ENCODE data around the gene SUPT16H.
A peak's percentile ranks its signal among the peaks of the same experiment; 100 is the strongest.

Gene SUPT16H

GRCh38 chr14:21382886-21383847 lies 652 bp downstream of the SUPT16H start (continued):
- TF ChIP-seq, protein P1, sequence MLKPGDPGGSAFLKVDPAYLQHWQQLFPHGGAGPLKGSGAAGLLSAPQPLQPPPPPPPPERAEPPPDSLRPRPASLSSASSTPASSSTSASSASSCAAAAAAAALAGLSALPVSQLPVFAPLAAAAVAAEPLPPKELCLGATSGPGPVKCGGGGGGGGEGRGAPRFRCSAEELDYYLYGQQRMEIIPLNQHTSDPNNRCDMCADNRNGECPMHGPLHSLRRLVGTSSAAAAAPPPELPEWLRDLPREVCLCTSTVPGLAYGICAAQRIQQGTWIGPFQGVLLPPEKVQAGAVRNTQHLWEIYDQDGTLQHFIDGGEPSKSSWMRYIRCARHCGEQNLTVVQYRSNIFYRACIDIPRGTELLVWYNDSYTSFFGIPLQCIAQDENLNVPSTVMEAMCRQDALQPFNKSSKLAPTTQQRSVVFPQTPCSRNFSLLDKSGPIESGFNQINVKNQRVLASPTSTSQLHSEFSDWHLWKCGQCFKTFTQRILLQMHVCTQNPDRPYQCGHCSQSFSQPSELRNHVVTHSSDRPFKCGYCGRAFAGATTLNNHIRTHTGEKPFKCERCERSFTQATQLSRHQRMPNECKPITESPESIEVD (tag by site-specific recombination; IDR thresholded peaks at IDR 0.05) = no peak
- TF ChIP-seq, protein P2, sequence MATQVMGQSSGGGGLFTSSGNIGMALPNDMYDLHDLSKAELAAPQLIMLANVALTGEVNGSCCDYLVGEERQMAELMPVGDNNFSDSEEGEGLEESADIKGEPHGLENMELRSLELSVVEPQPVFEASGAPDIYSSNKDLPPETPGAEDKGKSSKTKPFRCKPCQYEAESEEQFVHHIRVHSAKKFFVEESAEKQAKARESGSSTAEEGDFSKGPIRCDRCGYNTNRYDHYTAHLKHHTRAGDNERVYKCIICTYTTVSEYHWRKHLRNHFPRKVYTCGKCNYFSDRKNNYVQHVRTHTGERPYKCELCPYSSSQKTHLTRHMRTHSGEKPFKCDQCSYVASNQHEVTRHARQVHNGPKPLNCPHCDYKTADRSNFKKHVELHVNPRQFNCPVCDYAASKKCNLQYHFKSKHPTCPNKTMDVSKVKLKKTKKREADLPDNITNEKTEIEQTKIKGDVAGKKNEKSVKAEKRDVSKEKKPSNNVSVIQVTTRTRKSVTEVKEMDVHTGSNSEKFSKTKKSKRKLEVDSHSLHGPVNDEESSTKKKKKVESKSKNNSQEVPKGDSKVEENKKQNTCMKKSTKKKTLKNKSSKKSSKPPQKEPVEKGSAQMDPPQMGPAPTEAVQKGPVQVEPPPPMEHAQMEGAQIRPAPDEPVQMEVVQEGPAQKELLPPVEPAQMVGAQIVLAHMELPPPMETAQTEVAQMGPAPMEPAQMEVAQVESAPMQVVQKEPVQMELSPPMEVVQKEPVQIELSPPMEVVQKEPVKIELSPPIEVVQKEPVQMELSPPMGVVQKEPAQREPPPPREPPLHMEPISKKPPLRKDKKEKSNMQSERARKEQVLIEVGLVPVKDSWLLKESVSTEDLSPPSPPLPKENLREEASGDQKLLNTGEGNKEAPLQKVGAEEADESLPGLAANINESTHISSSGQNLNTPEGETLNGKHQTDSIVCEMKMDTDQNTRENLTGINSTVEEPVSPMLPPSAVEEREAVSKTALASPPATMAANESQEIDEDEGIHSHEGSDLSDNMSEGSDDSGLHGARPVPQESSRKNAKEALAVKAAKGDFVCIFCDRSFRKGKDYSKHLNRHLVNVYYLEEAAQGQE (tag by site-specific recombination; IDR thresholded peaks at IDR 0.05) = no peak; the same call in none of the 2 replicates
- no peak; the same call in 1 of the 2 replicates for TF ChIP-seq PRDM10 (tag by site-specific recombination; IDR thresholded peaks at IDR 0.05)
- peak; percentile 60; the same call in 1 of the 2 replicates for TF ChIP-seq GLI4 (tag by site-specific recombination; IDR thresholded peaks at IDR 0.05)
- TF ChIP-seq ZNF394 (tag by site-specific recombination; IDR thresholded peaks at IDR 0.05; ENCODE audit: borderline replicate concordance) = peak; percentile 59; the same call in 1 of the 2 replicates
- TF ChIP-seq ZNF366 (tag by site-specific recombination; conservative IDR thresholded peaks at IDR 0.05) = peak; percentile 53
- TF ChIP-seq ZNF341 (tag by site-specific recombination; IDR thresholded peaks at IDR 0.05; ENCODE audit: low read depth) = 0 out of 2 replicates have a peak, but pooled peaks have one; percentile 9
- no peak for TF ChIP-seq ZNF837 (tag by site-specific recombination; IDR thresholded peaks at IDR 0.05)
- peak; percentile 95 for TF ChIP-seq ZBTB20 (tag by site-specific recombination; IDR thresholded peaks at IDR 0.05)
- peak; percentile 82 for TF ChIP-seq SP2 (tag by site-specific recombination; IDR thresholded peaks at IDR 0.05)
- TF ChIP-seq ZNF558 (tag by site-specific recombination; IDR thresholded peaks at IDR 0.05) = no peak; the same call in 1 of the 2 replicates
- TF ChIP-seq ZNF639 (tag by site-specific recombination; IDR thresholded peaks at IDR 0.05) = peak; percentile 14; the same call in 1 of the 2 replicates

GRCh38 chr14:21382095-21382494 lies 1.7 kb downstream of the SUPT16H start:
- Histone ChIP-seq H3K9me3 (ENCODE audit: control insufficient read depth, insufficient read depth, low read depth, low read length) (no peaks in the 10 kb centered on the region), H3K4me3 (ENCODE audit: low read depth, low read length) (peak overlapping the region; percentile 89), H3K27ac (ENCODE audit: extremely low read depth, low read depth, low read length) (no peak overlapping the region), H3K4me1 (ENCODE audit: control insufficient read depth, insufficient read depth, low read length) (peaks cover 20% of the 10 kb centered on the region), H3K36me3 (ENCODE audit: control insufficient read depth in 2 of 2, insufficient read depth in 1 of 2, low read length in 2 of 2) (peaks cover 48 to 54% of the 10 kb centered on the region in 2 experiments)
- CTCF ChIA-PET = interaction anchor here (0.6 to 1.6 kb wide), 2 partner anchors 185 to 367 kb away, joined by 3 read pairs; no protein-coding TSS in a partner anchor
- POLR2A ChIA-PET = no interaction called here
- TF ChIP-seq ZFHX2 (tag by site-specific recombination; conservative IDR thresholded peaks at IDR 0.05) = no peak
- peak; percentile 78 for TF ChIP-seq ATF2 (tag by site-specific recombination; IDR thresholded peaks at IDR 0.05; ENCODE audit: low read depth)
- no peak for TF ChIP-seq ZNF362 (tag by site-specific recombination; IDR thresholded peaks at IDR 0.05)
- no peak for TF ChIP-seq ZNF510 (tag by site-specific recombination; IDR thresholded peaks at IDR 0.05; ENCODE audit: insufficient replicate concordance)
- no peak for TF ChIP-seq ZFP69B (tag by site-specific recombination; IDR thresholded peaks at IDR 0.05)
- TF ChIP-seq, protein P1 (tag by site-specific recombination; IDR thresholded peaks at IDR 0.05) = peak; percentile 66
- TF ChIP-seq SCRT2 (tag by site-specific recombination; IDR thresholded peaks at IDR 0.05) = peak; percentile 61
